HFFc6 (cell line): Measurements from ENCODE around the gene LMBRD1. TPM values are rescaled to one million over a fixed set of nuclear protein-coding genes. Genes with fewer than 3 reads are reported as not detected.

ENCODE experiments used
- DNase-seq: peaks from one replicate; pipeline ENCODE4 v3.0.0-alpha.2; 2018
- H3K27ac Mint-ChIP-seq: 2 replicates; pipeline ENCODE4 v1.8.0; 2020; ENCODE audit warnings: mild to moderate bottlenecking, mixed read lengths
- H3K27me3 Mint-ChIP-seq: 2 replicates; pipeline ENCODE4 v1.8.0; 2021; ENCODE audit warnings: mild to moderate bottlenecking, moderate library complexity, mixed read lengths; ENCODE audit not compliant: insufficient read depth
- H3K36me3 Mint-ChIP-seq: 2 replicates; pipeline ENCODE4 v1.8.0; 2021; ENCODE audit warnings: low read depth, mixed read lengths
- H3K4me1 Mint-ChIP-seq: 2 replicates; pipeline ENCODE4 v1.8.0; 2020; ENCODE audit warnings: low read depth, mixed read lengths
- H3K4me3 Mint-ChIP-seq: 2 replicates; pipeline ENCODE4 v1.8.0; 2020; ENCODE audit warnings: mild to moderate bottlenecking, moderate library complexity, mixed read lengths
- H3K9me3 Mint-ChIP-seq: 2 replicates; pipeline ENCODE4 v1.8.0; 2020; ENCODE audit warnings: mild to moderate bottlenecking, mixed read lengths
- CTCF ChIP-seq: fragments of 200-600 bp; sonication (generic); IDR thresholded peaks from 2 replicates; pipeline ENCODE4 v1.5.0; 2021; ENCODE audit warnings: antibody characterized with exemption, mild to moderate bottlenecking
- total RNA-seq, 6 experiments: library from RNA; stranded (reverse); fragmentation: NEBNext Ultra II Directional; extraction: Animal tissue kit (Norgen Biotek cat#: 25700); gene quantifications; 2 replicates in 1 of 6; 3 replicates in 5 of 6; pipeline ENCODE4 v1.2.3, GENCODE V29; 2021

LMBRD1 gene
- total RNA-seq, 6 experiments from 2014 or later: 17.0 to 22.3 (median 21.4) TPM

- no peak for TF ChIP-seq CTCF
- no peaks in the 10 kb centered on the region for H3K36me3 Mint-ChIP-seq
- H3K4me3 Mint-ChIP-seq: no peak overlapping the region
Observed at GRCh38 chr6:69763763-69764162, 33.0 kb downstream of the LMBRD1 start.

GRCh38 chr6:69761853-69762252 lies 35.0 kb downstream of the LMBRD1 start:
- Mint-ChIP-seq H3K36me3 (no peaks in the 10 kb centered on the region), H3K27me3 (0 out of 2 replicates have a peak, but pooled peaks cover 3% of the 10 kb centered on the region), H3K4me1 (peaks cover 6% of the 10 kb centered on the region), H3K9me3 (no peaks in the 10 kb centered on the region), H3K27ac (no peak overlapping the region), H3K4me3 (no peak overlapping the region)
- no peak for TF ChIP-seq CTCF
- DNase-seq: no peak

More at GRCh38 chr6:69763763-69764162, 33.0 kb downstream of the LMBRD1 start:
- no peak for DNase-seq
- no peaks in the 10 kb centered on the region for H3K9me3 Mint-ChIP-seq
- H3K27me3 Mint-ChIP-seq: 0 out of 2 replicates have a peak, but pooled peaks cover 3% of the 10 kb centered on the region
- no peak overlapping the region for H3K27ac Mint-ChIP-seq
- no peaks in the 10 kb centered on the region for H3K4me1 Mint-ChIP-seq

- no peak for TF ChIP-seq CTCF
- H3K27me3 Mint-ChIP-seq: 0 out of 2 replicates have a peak, but pooled peaks cover 3% of the 10 kb centered on the region
Observed at GRCh38 chr6:69758214-69758613, 38.6 kb downstream of the LMBRD1 start.

GRCh38 chr6:69756907-69757306 lies 39.9 kb downstream of the LMBRD1 start:
- Mint-ChIP-seq H3K4me3 (no peak overlapping the region), H3K9me3 (no peaks in the 10 kb centered on the region), H3K27me3 (0 out of 2 replicates have a peak, but pooled peaks cover 3% of the 10 kb centered on the region), H3K27ac (no peak overlapping the region), H3K4me1 (peaks cover 6% of the 10 kb centered on the region), H3K36me3 (peaks cover 7% of the 10 kb centered on the region; the same call in 1 of the 2 replicates)
- TF ChIP-seq CTCF: no peak
- no peak for DNase-seq

More at GRCh38 chr6:69758214-69758613, 38.6 kb downstream of the LMBRD1 start:
- Mint-ChIP-seq H3K4me1 (peaks cover 6% of the 10 kb centered on the region), H3K36me3 (peaks cover 7% of the 10 kb centered on the region; the same call in 1 of the 2 replicates), H3K9me3 (no peaks in the 10 kb centered on the region), H3K27ac (no peak overlapping the region), H3K4me3 (no peak overlapping the region)
- DNase-seq: no peak

- no peak overlapping the region for H3K4me3 Mint-ChIP-seq
- no peaks in the 10 kb centered on the region for H3K9me3 Mint-ChIP-seq
- peaks cover 6% of the 10 kb centered on the region for H3K4me1 Mint-ChIP-seq
- no peak for TF ChIP-seq CTCF
- peaks cover 7% of the 10 kb centered on the region; the same call in 1 of the 2 replicates for H3K36me3 Mint-ChIP-seq
- no peak for DNase-seq
- H3K27me3 Mint-ChIP-seq: 0 out of 2 replicates have a peak, but pooled peaks cover 3% of the 10 kb centered on the region
- H3K27ac Mint-ChIP-seq: no peak overlapping the region
Observed at GRCh38 chr6:69756366-69756765, 40.4 kb downstream of the LMBRD1 start.
